ENCODE data around the gene FMNL3. TPM values are rescaled to one million over a fixed set of nuclear protein-coding genes. Genes with fewer than 3 reads are reported as not detected.

FMNL3 gene
- total RNA-seq, 1 donor from 2014 or later, result 22.1 TPM

GRCh38 chr12:49674318-49674981 lies 32.8 kb downstream of the FMNL3 start:
- DNase-seq (ENCODE audit: low spot score), result no peak

GRCh38 chr12:49673446-49674317 lies 33.5 kb downstream of the FMNL3 start:
- peak; percentile 94 for DNase-seq (ENCODE audit: low spot score)

- no peak for DNase-seq (ENCODE audit: low spot score)
Measured at GRCh38 chr12:49672301-49673217, 34.6 kb downstream of the FMNL3 start.

- no peak for DNase-seq (ENCODE audit: low spot score)
Measured at GRCh38 chr12:49671031-49671765, 36.0 kb downstream of the FMNL3 start.

GRCh38 chr12:49669796-49670195 lies 37.4 kb downstream of the FMNL3 start:
- DNase-seq (ENCODE audit: low spot score), result no peak

- no peak for DNase-seq (ENCODE audit: low spot score)
Measured at GRCh38 chr12:49667325-49668090, 39.7 kb downstream of the FMNL3 start.

- DNase-seq (ENCODE audit: low spot score), result no peak
Measured at GRCh38 chr12:49666176-49666575, 41.0 kb downstream of the FMNL3 start.

- DNase-seq (ENCODE audit: low spot score), result peak; percentile 65
Measured at GRCh38 chr12:49665384-49665783, 41.8 kb downstream of the FMNL3 start.

GRCh38 chr12:49664591-49665239 lies 42.5 kb downstream of the FMNL3 start:
- no peak for DNase-seq (ENCODE audit: low spot score)

GRCh38 chr12:49664167-49664566 lies 43.0 kb downstream of the FMNL3 start:
- DNase-seq (ENCODE audit: low spot score), result no peak

GRCh38 chr12:49662998-49663843 lies 44.0 kb downstream of the FMNL3 start:
- DNase-seq (ENCODE audit: low spot score), result peak; percentile 95

- no peak for DNase-seq (ENCODE audit: low spot score)
Measured at GRCh38 chr12:49661746-49662145, 45.5 kb downstream of the FMNL3 start.

GRCh38 chr12:49661191-49661590 lies 46.0 kb downstream of the FMNL3 start:
- DNase-seq (ENCODE audit: low spot score), result no peak

GRCh38 chr12:49659753-49660152 lies 47.5 kb downstream of the FMNL3 start:
- no peak for DNase-seq (ENCODE audit: low spot score)

GRCh38 chr12:49658276-49658675 lies 48.9 kb downstream of the FMNL3 start:
- no peak for DNase-seq (ENCODE audit: low spot score)

GRCh38 chr12:49655595-49656236 lies 51.5 kb downstream of the FMNL3 start:
- DNase-seq (ENCODE audit: low spot score), result no peak

GRCh38 chr12:49654715-49655114 lies 52.5 kb downstream of the FMNL3 start:
- DNase-seq (ENCODE audit: low spot score), result no peak

- no peak for DNase-seq (ENCODE audit: low spot score)
Measured at GRCh38 chr12:49652921-49653520, 54.2 kb downstream of the FMNL3 start.
